CD4-positive, alpha-beta T cell (primary cell): ENCODE results near the gene BTBD1. TPM values are rescaled to one million over a fixed set of nuclear protein-coding genes. Genes with fewer than 3 reads are reported as not detected.
"Not testable (repeated sequence)": the region's sequence is repeated elsewhere in the genome, so short reads cannot be mapped to it uniquely, and the experiment has no call there.

ENCODE experiments used
- ATAC-seq: fragments of 200-7000 bp; cut with Tn5 transposase; one replicate; pipeline ENCODE4 v1.10.0; 2022; ENCODE audit warnings: mild to moderate bottlenecking; ENCODE audit not compliant: poor library complexity
- CTCF ChIA-PET: fragments of 350-600 bp; sonication (Branson Sonifier 250); formaldehyde crosslinking; loops from one replicate; lab custom pipeline; 2021; ENCODE audit warnings: antibody characterized with exemption, inconsistent platforms; lab: Charles Lee
- POLR2A ChIA-PET: fragments of 350-600 bp; sonication (Branson Sonifier 250); formaldehyde crosslinking; loops from one replicate; lab custom pipeline; 2021; ENCODE audit warnings: antibody characterized with exemption, inconsistent platforms; lab: Charles Lee
- DNase-seq, 14 experiments: peaks; one replicate each; pipeline ENCODE4 v3.0.0-alpha.2; 2013 to 2020; ENCODE audit warnings: mixed read lengths in 2 of 14
- H3K27ac ChIP-seq, 2 donors: one replicate each; pipeline versions ENCODE4 v1.5.1 to v1.7.0; 2013; ENCODE audit warnings: low read length in 2 of 2, low read depth in 1 of 2, mild to moderate bottlenecking in 1 of 2
- H3K27me3 ChIP-seq, 2 experiments: 1 replicate in 1 of 2; 2 replicates in 1 of 2; pipeline versions ENCODE4 v1.6.1 to v1.7.0; 2013; ENCODE audit warnings: low read length in 2 of 2, control low read depth in 1 of 2, mild to moderate bottlenecking in 1 of 2, moderate library complexity in 1 of 2; ENCODE audit not compliant: insufficient read depth in 2 of 2, control insufficient read depth in 1 of 2
- H3K36me3 ChIP-seq: one replicate; pipeline ENCODE4 v1.6.1; 2013; ENCODE audit warnings: low read length, control low read depth; ENCODE audit not compliant: insufficient read depth
- H3K4me1 ChIP-seq: one replicate; pipeline ENCODE4 v1.6.1; 2013; ENCODE audit warnings: low read length, control low read depth; ENCODE audit not compliant: insufficient read depth
- H3K4me3 ChIP-seq: one replicate; pipeline ENCODE4 v1.5.1; 2013; ENCODE audit warnings: mild to moderate bottlenecking, low read length, moderate library complexity
- H3K9me3 ChIP-seq, 2 experiments: 1 replicate in 1 of 2; 2 replicates in 1 of 2; pipeline versions ENCODE4 v1.6.1 to v1.7.0; 2013; ENCODE audit warnings: low read length in 2 of 2, mild to moderate bottlenecking in 2 of 2, control low read depth in 1 of 2, moderate library complexity in 1 of 2; ENCODE audit not compliant: control insufficient read depth in 1 of 2, insufficient read depth in 1 of 2
- H3K27ac Mint-ChIP-seq: one replicate; pipeline ENCODE4 v1.8.0; 2020; ENCODE audit warnings: mixed read lengths
- H3K27me3 Mint-ChIP-seq: one replicate; pipeline ENCODE4 v1.8.0; 2021; ENCODE audit warnings: mixed read lengths
- H3K36me3 Mint-ChIP-seq: one replicate; pipeline ENCODE4 v1.8.0; 2021; ENCODE audit warnings: low read depth, mixed read lengths
- H3K4me1 Mint-ChIP-seq: one replicate; pipeline ENCODE4 v1.8.0; 2021; ENCODE audit warnings: low read depth, mixed read lengths
- H3K4me3 Mint-ChIP-seq: one replicate; pipeline ENCODE4 v1.8.0; 2020; ENCODE audit warnings: mild to moderate bottlenecking, mixed read lengths
- H3K9me3 Mint-ChIP-seq: one replicate; pipeline ENCODE4 v1.8.0; 2020; ENCODE audit warnings: mixed read lengths
- intact Hi-C, 2 experiments: fragments of 100-400 bp; cut with DNase I in 1 of 2; cut with micrococcal nuclease in 1 of 2; formaldehyde crosslinking; loops; one replicate each; pipeline versions ENCODE4 v1.15.1 to v1.9.0; 2023 to 2025; cut with DNase I, micrococcal nuclease
- total RNA-seq, 174 experiments: library from RNA in 2 of 174; stranded (reverse) in 2 of 174; gene quantifications; one replicate each; pipeline ENCODE4 v1.2.3 and lab custom pipeline; 2021 to 2026
- TF ChIP-seq, protein P1 (sequence below): fragments of 200-600 bp; IDR thresholded peaks from one replicate; pipeline ENCODE4 v1.8.0; 2022; ENCODE audit warnings: antibody characterized with exemption, mild to moderate bottlenecking

The BTBD1 gene
- total RNA-seq, 2 experiments from 2014 or later: 26.3 to 27.5 TPM

DNA sequence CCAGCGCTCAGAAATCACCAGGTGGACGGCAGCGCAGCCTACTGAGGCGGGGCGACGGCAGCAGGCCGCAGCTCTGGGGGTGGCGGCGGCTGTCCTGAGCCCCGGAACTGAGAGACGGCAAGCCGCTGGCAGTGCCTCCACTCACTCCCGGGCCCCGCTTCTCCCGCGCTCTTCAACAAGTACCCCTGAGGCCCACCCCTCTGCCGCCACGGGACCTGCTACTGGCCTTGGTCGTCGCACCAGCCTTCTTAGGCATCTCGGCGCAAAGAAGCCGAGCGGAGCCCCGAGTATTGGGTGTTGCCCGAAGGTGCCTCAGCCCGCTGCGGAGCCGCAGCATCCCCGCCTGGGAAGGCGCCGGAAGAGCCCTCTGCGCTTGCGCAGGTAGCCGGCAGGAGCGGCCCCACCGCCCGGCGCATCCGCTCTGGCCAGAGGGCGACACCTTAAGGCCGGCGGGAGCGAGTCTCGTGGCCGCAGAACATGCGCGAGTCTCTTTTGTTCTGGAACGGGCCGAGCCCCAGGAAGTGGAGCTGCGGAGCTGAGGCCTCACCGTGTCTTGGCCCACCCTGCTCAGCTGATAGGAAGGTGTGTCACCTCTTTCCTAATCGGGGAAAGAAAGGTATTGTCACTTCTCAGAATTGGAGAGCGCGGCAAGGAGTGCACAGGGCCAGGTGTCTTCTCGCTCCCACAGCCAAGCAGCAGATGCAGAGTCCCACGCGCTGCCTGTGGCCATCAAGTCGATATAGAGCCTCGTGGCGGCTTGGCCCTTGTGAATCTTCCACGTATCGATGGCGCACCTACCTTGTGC, 55.6 kb downstream of the BTBD1 start, which contains the start of gene C15orf40:
Gene C15orf40 (minus strand): TSS at position 369 of the 805 bp plus-strand sequence. CDS start 32 bp downstream, at position 337.
- intact Hi-C loops: loop anchor here (2.0 to 10.0 kb wide), 7 partner anchors 27 to 473 kb away; partner anchors contain the start of genes BTBD1 (in 2 of the 2), HDGFL3 (in 1 of the 2) and RPS17 (in 1 of the 2)
- TF ChIP-seq, protein P1, sequence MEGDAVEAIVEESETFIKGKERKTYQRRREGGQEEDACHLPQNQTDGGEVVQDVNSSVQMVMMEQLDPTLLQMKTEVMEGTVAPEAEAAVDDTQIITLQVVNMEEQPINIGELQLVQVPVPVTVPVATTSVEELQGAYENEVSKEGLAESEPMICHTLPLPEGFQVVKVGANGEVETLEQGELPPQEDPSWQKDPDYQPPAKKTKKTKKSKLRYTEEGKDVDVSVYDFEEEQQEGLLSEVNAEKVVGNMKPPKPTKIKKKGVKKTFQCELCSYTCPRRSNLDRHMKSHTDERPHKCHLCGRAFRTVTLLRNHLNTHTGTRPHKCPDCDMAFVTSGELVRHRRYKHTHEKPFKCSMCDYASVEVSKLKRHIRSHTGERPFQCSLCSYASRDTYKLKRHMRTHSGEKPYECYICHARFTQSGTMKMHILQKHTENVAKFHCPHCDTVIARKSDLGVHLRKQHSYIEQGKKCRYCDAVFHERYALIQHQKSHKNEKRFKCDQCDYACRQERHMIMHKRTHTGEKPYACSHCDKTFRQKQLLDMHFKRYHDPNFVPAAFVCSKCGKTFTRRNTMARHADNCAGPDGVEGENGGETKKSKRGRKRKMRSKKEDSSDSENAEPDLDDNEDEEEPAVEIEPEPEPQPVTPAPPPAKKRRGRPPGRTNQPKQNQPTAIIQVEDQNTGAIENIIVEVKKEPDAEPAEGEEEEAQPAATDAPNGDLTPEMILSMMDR: no peak
- Histone ChIP-seq H3K27ac (peak within 1 kb of the TSS; percentile 70 to 84), H3K9me3 (no peaks in the 10 kb centered on the region), H3K36me3 (peaks cover 29% of the 10 kb centered on the region), H3K4me1 (peaks cover 24% of the 10 kb centered on the region), H3K4me3 (peak within 1 kb of the TSS; percentile 82), H3K27me3 (no peaks in the 10 kb centered on the region)
- Mint-ChIP-seq H3K9me3 (no peaks in the 10 kb centered on the region), H3K4me1 (peaks cover 56% of the 10 kb centered on the region), H3K4me3 (peak within 1 kb of the TSS; percentile 100), H3K27ac (peak within 1 kb of the TSS; percentile 88), H3K27me3 (no peaks in the 10 kb centered on the region), H3K36me3 (peaks cover 50% of the 10 kb centered on the region)
- peak; percentile 81 for ATAC-seq
- ChIA-PET POLR2A (interaction anchor here (0.6 to 2.9 kb wide), 10 partner anchors 10 to 842 kb away, joined by 3 to 21 read pairs (median 7); partner anchors contain the start of genes RAMAC, RPS17 and WHAMM), CTCF (interaction anchor here (0.9 to 2.9 kb wide), 17 partner anchors 11 to 481 kb away, joined by 3 to 22 read pairs (median 5); partner anchors contain the start of genes RAMAC, RPS17 and TM6SF1)
- peak; percentile 68 to 94 (median 82) for DNase-seq

DNA sequence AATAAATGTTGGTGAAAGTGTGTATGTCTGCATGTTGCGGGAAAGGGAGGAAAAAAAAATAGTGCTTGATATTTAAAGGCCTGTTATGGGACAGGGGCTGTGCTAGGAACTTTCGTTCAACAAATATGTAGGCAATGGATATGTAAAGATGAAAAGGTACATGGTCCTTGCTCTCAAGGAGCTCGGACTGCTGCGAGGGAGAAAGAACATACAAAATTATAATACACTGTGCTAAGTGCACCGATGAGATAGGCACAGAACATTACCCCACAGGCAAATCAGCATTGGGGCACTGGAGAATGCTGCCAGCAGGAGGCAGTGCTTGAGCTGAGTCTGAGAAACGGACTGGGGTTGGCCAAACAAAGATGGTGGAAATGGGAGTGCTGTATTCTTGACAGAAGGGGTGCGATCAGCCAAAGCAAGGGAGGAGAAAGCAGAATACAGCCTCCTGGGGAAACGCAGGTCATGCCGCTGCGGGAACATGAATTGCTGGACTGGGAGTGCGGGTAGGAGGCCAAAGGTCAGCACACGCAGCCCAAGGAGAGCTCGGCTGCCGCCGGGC, 56.3 kb downstream of the BTBD1 start:
- Mint-ChIP-seq H3K4me3 (peak overlapping the region; percentile 100), H3K36me3 (peaks cover 51% of the 10 kb centered on the region), H3K27ac (peak overlapping the region; percentile 88), H3K4me1 (peaks cover 56% of the 10 kb centered on the region), H3K27me3 (no peaks in the 10 kb centered on the region), H3K9me3 (no peaks in the 10 kb centered on the region)
- Histone ChIP-seq H3K9me3 (no peaks in the 10 kb centered on the region), H3K27ac (peak overlapping the region; percentile 70 to 84), H3K4me3 (peak overlapping the region; percentile 82), H3K36me3 (peaks cover 32% of the 10 kb centered on the region), H3K27me3 (no peaks in the 10 kb centered on the region), H3K4me1 (peaks cover 24% of the 10 kb centered on the region)
- CTCF ChIA-PET: interaction anchor here (1.0 to 2.9 kb wide), 16 partner anchors 11 to 480 kb away, joined by 3 to 22 read pairs (median 4); partner anchors contain the start of genes RAMAC, RPS17 and TM6SF1
- POLR2A ChIA-PET: interaction anchor here (0.7 to 2.9 kb wide), 7 partner anchors 25 to 475 kb away, joined by 3 to 21 read pairs (median 7); partner anchors contain the start of genes RAMAC, RPS17 and WHAMM
- TF ChIP-seq, protein P1: peak; percentile 59
- ATAC-seq (peak; percentile 64), DNase-seq (peak; percentile 48 to 86 (median 71))
- intact Hi-C loops: loop anchor here (2.0 to 10.0 kb wide), 7 partner anchors 26 to 472 kb away; partner anchors contain the start of genes BTBD1 (in 2 of the 2), HDGFL3 (in 1 of the 2) and RPS17 (in 1 of the 2)

DNA sequence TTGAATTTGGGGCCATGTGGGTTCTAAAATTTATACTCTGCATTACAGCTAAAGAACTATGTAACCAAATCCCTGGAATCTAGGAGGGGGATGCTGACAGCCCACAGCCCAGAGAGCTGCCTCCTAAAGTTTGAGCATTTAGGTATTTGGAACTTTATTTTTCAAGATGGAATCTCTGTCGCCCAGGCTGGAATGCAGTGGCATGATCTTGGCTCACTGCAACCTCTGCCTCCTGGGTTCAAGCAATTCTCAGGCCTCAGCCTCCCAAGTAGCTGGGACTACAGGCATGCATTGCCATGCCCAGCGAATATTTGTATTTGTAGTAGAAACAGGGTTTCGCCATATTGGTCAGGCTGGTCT, 66.4 kb downstream of the BTBD1 start:
- H3K9me3 ChIP-seq, H3K9me3 Mint-ChIP-seq, H3K4me3 ChIP-seq, H3K27me3 ChIP-seq, H3K36me3 ChIP-seq, H3K27me3 Mint-ChIP-seq, H3K27ac ChIP-seq, ATAC-seq, H3K4me1 ChIP-seq, DNase-seq: not testable (repeated sequence)
- peak overlapping the region; percentile 73 for H3K27ac Mint-ChIP-seq
- intact Hi-C loops: loop anchor here in 1 of 2 experiments (5.0 kb wide), 1 partner anchor 458 kb away; the partner anchor contains the start of gene RPS17
- H3K4me1 Mint-ChIP-seq: peaks cover 13% of the 10 kb centered on the region
- CTCF ChIA-PET: interaction anchor here (1.2 to 1.5 kb wide), 5 partner anchors 10 to 470 kb away, joined by 3 to 16 read pairs (median 3); partner anchors contain the start of genes C15orf40 and RAMAC
- H3K36me3 Mint-ChIP-seq: peaks cover 10% of the 10 kb centered on the region
- POLR2A ChIA-PET: interaction anchor here (1.0 to 1.8 kb wide), 3 partner anchors 12 to 460 kb away, joined by 3 to 11 read pairs (median 6); partner anchors contain the start of genes RAMAC and RPS17
- peak overlapping the region; percentile 70 for H3K4me3 Mint-ChIP-seq
